ENCODE data around the gene MICU2. TPM values are rescaled to one million over a fixed set of nuclear protein-coding genes. Genes with fewer than 3 reads are reported as not detected.
"Not testable (repeated sequence)": the region's sequence is repeated elsewhere in the genome, so short reads cannot be mapped to it uniquely, and the experiment has no call there.

The MICU2 gene
- total RNA-seq, 2 donors from 2014 or later = 56.7 to 90.9 TPM

GRCh38 chr13:21596722-21597121, 7.2 kb downstream of the MICU2 start:
- H3K27me3 ChIP-seq (replicated peaks; ENCODE audit: insufficient read depth) = no peaks in the 10 kb centered on the region
- no peaks in the 10 kb centered on the region for H3K9me3 ChIP-seq
- H3K36me3 ChIP-seq = no peaks in the 10 kb centered on the region
- H3K4me3 ChIP-seq = no peak overlapping the region
- no peak for DNase-seq (ENCODE audit: low spot score)
- intact Hi-C loops (cut with DNase I) = no loop called here
- TF ChIP-seq CTCF (IDR thresholded peaks at IDR 0.05) (no peak), POLR2A (IDR thresholded peaks at IDR 0.05) (no peak), POLR2AphosphoS5 (IDR thresholded peaks at IDR 0.05) (no peak)
- no peaks in the 10 kb centered on the region for H3K4me1 ChIP-seq (replicated peaks)
- H3K27ac ChIP-seq = no peak overlapping the region

GRCh38 chr13:21595546-21595822, 8.5 kb downstream of the MICU2 start:
- H3K4me1 ChIP-seq (replicated peaks) = no peaks in the 10 kb centered on the region
- no peak for DNase-seq (ENCODE audit: low spot score)
- no peaks in the 10 kb centered on the region for H3K36me3 ChIP-seq
- intact Hi-C loops (cut with DNase I) = no loop called here
- H3K27me3 ChIP-seq (replicated peaks; ENCODE audit: insufficient read depth) = no peaks in the 10 kb centered on the region
- H3K27ac ChIP-seq = no peak overlapping the region
- H3K9me3 ChIP-seq = no peaks in the 10 kb centered on the region
- TF ChIP-seq POLR2A (IDR thresholded peaks at IDR 0.05) (no peak), CTCF (IDR thresholded peaks at IDR 0.05) (no peak), POLR2AphosphoS5 (IDR thresholded peaks at IDR 0.05) (no peak)
- no peak overlapping the region for H3K4me3 ChIP-seq

- WGBS = 93% methylated on average over 3 of the region's 3 CpGs
- intact Hi-C loops (cut with DNase I) = no loop called here
- no peak for DNase-seq (ENCODE audit: low spot score)
- Histone ChIP-seq H3K36me3 (no peaks in the 10 kb centered on the region), H3K9me3 (no peaks in the 10 kb centered on the region), H3K27ac (no peak overlapping the region), H3K27me3 (replicated peaks; ENCODE audit: insufficient read depth) (no peaks in the 10 kb centered on the region), H3K4me3 (no peak overlapping the region), H3K4me1 (replicated peaks) (no peaks in the 10 kb centered on the region)
- TF ChIP-seq POLR2A (IDR thresholded peaks at IDR 0.05) (no peak), POLR2AphosphoS5 (IDR thresholded peaks at IDR 0.05) (no peak), CTCF (IDR thresholded peaks at IDR 0.05) (no peak)
These were observed 9.0 kb downstream of the MICU2 start for GRCh38 chr13:21594715-21595545.

- H3K4me3 ChIP-seq; H3K27ac ChIP-seq; H3K9me3 ChIP-seq; H3K36me3 ChIP-seq; DNase-seq (ENCODE audit: low spot score); H3K4me1 ChIP-seq (replicated peaks); H3K27me3 ChIP-seq (replicated peaks; ENCODE audit: insufficient read depth); intact Hi-C loops (cut with DNase I): not testable (repeated sequence)
- 96% methylated on average over 11 of the region's 11 CpGs for WGBS
These were observed 13.1 kb downstream of the MICU2 start for GRCh38 chr13:21590665-21591456.

GRCh38 chr13:21590231-21590630, 13.7 kb downstream of the MICU2 start:
- no peaks in the 10 kb centered on the region for H3K9me3 ChIP-seq
- H3K4me3 ChIP-seq = no peak overlapping the region
- 86% methylated on average over 5 of the region's 5 CpGs for WGBS
- intact Hi-C loops (cut with DNase I) = no loop called here
- no peak overlapping the region for H3K27ac ChIP-seq
- no peaks in the 10 kb centered on the region for H3K36me3 ChIP-seq
- H3K27me3 ChIP-seq (replicated peaks; ENCODE audit: insufficient read depth) = no peaks in the 10 kb centered on the region
- no peak for DNase-seq (ENCODE audit: low spot score)
- TF ChIP-seq POLR2A (IDR thresholded peaks at IDR 0.05) = no peak
- no peak for TF ChIP-seq POLR2AphosphoS5 (IDR thresholded peaks at IDR 0.05)
- no peak for TF ChIP-seq CTCF (IDR thresholded peaks at IDR 0.05)
- no peaks in the 10 kb centered on the region for H3K4me1 ChIP-seq (replicated peaks)

GRCh38 chr13:21589510-21589909, 14.5 kb downstream of the MICU2 start:
- WGBS = 97% methylated on average over 6 of the region's 6 CpGs
- H3K4me3 ChIP-seq; H3K27me3 ChIP-seq (replicated peaks; ENCODE audit: insufficient read depth); H3K4me1 ChIP-seq (replicated peaks); H3K27ac ChIP-seq; H3K9me3 ChIP-seq; H3K36me3 ChIP-seq; DNase-seq (ENCODE audit: low spot score); intact Hi-C loops (cut with DNase I): not testable (repeated sequence)

GRCh38 chr13:21588411-21588810, 15.6 kb downstream of the MICU2 start:
- H3K4me1 ChIP-seq (replicated peaks); H3K27ac ChIP-seq; DNase-seq (ENCODE audit: low spot score); H3K4me3 ChIP-seq; H3K9me3 ChIP-seq; H3K27me3 ChIP-seq (replicated peaks; ENCODE audit: insufficient read depth); intact Hi-C loops (cut with DNase I); H3K36me3 ChIP-seq: not testable (repeated sequence)
- 81% methylated on average over 5 of the region's 5 CpGs for WGBS

Measured in prostate gland (tissue), 2 donors.